Upper lobe of right lung (tissue), 1 donor: ENCODE data around the gene SEC16A. TPM values are rescaled to one million over a fixed set of nuclear protein-coding genes. Genes with fewer than 3 reads are reported as not detected.

Source experiments
- ATAC-seq: fragments of 200-7000 bp; cut with Tn5 transposase; one replicate; pipeline ENCODE4 v1.9.1; 2020; ENCODE audit warnings: mild to moderate bottlenecking, moderate library complexity
- DNase-seq: peaks from one replicate; pipeline ENCODE4 v3.0.0-alpha.2; 2020
- H3K27ac ChIP-seq: fragments of 200-600 bp; one replicate; pipeline ENCODE4 v1.8.0; 2022
- H3K27me3 ChIP-seq: fragments of 200-600 bp; one replicate; pipeline ENCODE4 v1.8.0; 2022; ENCODE audit warnings: mild to moderate bottlenecking
- H3K36me3 ChIP-seq: fragments of 200-600 bp; one replicate; pipeline ENCODE4 v1.8.0; 2022
- H3K4me1 ChIP-seq: fragments of 200-600 bp; one replicate; pipeline ENCODE4 v1.8.0; 2022
- H3K4me3 ChIP-seq: fragments of 200-600 bp; one replicate; pipeline ENCODE4 v1.8.0; 2022; ENCODE audit warnings: mild to moderate bottlenecking
- H3K9me3 ChIP-seq: fragments of 200-600 bp; one replicate; pipeline ENCODE4 v1.8.0; 2022
- CTCF ChIP-seq: fragments of 200-600 bp; IDR thresholded peaks from one replicate; pipeline ENCODE4 v1.8.0; 2022; ENCODE audit warnings: antibody characterized with exemption
- intact Hi-C: fragments of 100-400 bp; cut with DNase I; formaldehyde crosslinking; loops from one replicate; pipeline ENCODE4 v1.11.0; 2022
- total RNA-seq: library from RNA; stranded (reverse); fragmentation: NEBNext Ultra II Directional; extraction: Animal tissue kit (Norgen Biotek cat#: 25700); gene quantifications from one replicate; pipeline ENCODE4 v1.2.1, GENCODE V29; 2021
- donor health status: DM: no; HTN: yes; CAD: no; lungs with severe emphysema.

SEC16A gene
- total RNA-seq, 1 donor from 2014 or later: 63.7 TPM

- Histone ChIP-seq H3K4me3 (no peak overlapping the region), H3K36me3 (peaks cover 6% of the 10 kb centered on the region), H3K27ac (peak overlapping the region; percentile 66), H3K9me3 (no peaks in the 10 kb centered on the region), H3K4me1 (peaks cover 89% of the 10 kb centered on the region), H3K27me3 (no peaks in the 10 kb centered on the region)
- ATAC-seq: no peak
- DNase-seq: no peak
- TF ChIP-seq CTCF: no peak
- intact Hi-C loops: no loop called here
Observed at GRCh38 chr9:136529516-136530460, 46.9 kb upstream of the SEC16A start.

GRCh38 chr9:136528716-136529341 lies 46.0 kb upstream of the SEC16A start:
- intact Hi-C loops: no loop called here
- peaks cover 90% of the 10 kb centered on the region for H3K4me1 ChIP-seq
- H3K27ac ChIP-seq: peak overlapping the region; percentile 58
- no peak for TF ChIP-seq CTCF
- H3K4me3 ChIP-seq: no peak overlapping the region
- H3K9me3 ChIP-seq: no peaks in the 10 kb centered on the region
- DNase-seq (no peak), ATAC-seq (no peak)
- H3K36me3 ChIP-seq: peaks cover under 1% of the 10 kb centered on the region
- H3K27me3 ChIP-seq: no peaks in the 10 kb centered on the region

GRCh38 chr9:136527721-136528710 lies 45.2 kb upstream of the SEC16A start:
- no peaks in the 10 kb centered on the region for H3K9me3 ChIP-seq
- ATAC-seq: peak; percentile 2
- intact Hi-C loops: no loop called here
- peaks cover 90% of the 10 kb centered on the region for H3K4me1 ChIP-seq
- DNase-seq: no peak
- no peak overlapping the region for H3K27ac ChIP-seq
- peaks cover 7% of the 10 kb centered on the region for H3K36me3 ChIP-seq
- no peak overlapping the region for H3K4me3 ChIP-seq
- no peaks in the 10 kb centered on the region for H3K27me3 ChIP-seq
- TF ChIP-seq CTCF: no peak

GRCh38 chr9:136527131-136527530 lies 44.3 kb upstream of the SEC16A start:
- H3K9me3 ChIP-seq: no peaks in the 10 kb centered on the region
- no peak overlapping the region for H3K27ac ChIP-seq
- H3K36me3 ChIP-seq: peaks cover 12% of the 10 kb centered on the region
- intact Hi-C loops: no loop called here
- H3K4me1 ChIP-seq: peaks cover 90% of the 10 kb centered on the region
- H3K4me3 ChIP-seq: no peak overlapping the region
- ATAC-seq: no peak
- no peak for TF ChIP-seq CTCF
- no peaks in the 10 kb centered on the region for H3K27me3 ChIP-seq
- no peak for DNase-seq

- Histone ChIP-seq H3K4me1 (peaks cover 91% of the 10 kb centered on the region), H3K27me3 (no peaks in the 10 kb centered on the region), H3K4me3 (no peak overlapping the region), H3K9me3 (no peaks in the 10 kb centered on the region), H3K36me3 (peaks cover 12% of the 10 kb centered on the region), H3K27ac (peak overlapping the region; percentile 36)
- DNase-seq: no peak
- intact Hi-C loops: no loop called here
- no peak for TF ChIP-seq CTCF
- no peak for ATAC-seq
Observed at GRCh38 chr9:136526625-136527066, 43.8 kb upstream of the SEC16A start.
